H9 (cell line): ENCODE results near the gene TMCC1. TPM values are rescaled to one million over a fixed set of nuclear protein-coding genes. Genes with fewer than 3 reads are reported as not detected.
"Not testable (repeated sequence)": the region's sequence is repeated elsewhere in the genome, so short reads cannot be mapped to it uniquely, and the experiment has no call there.

ENCODE experiments used
- DNase-seq: peaks from one replicate; pipeline ENCODE4 v3.0.0-alpha.2; 2017
- H2AFZ ChIP-seq: one replicate; pipeline ENCODE4 v1.6.1; 2013; ENCODE audit warnings: mild to moderate bottlenecking, low read length, control low read depth, moderate library complexity
- H2AK5ac ChIP-seq: 2 replicates; pipeline ENCODE4 v1.6.1; 2013; ENCODE audit warnings: low read length, control low read depth, mixed read lengths; ENCODE audit not compliant: insufficient read length
- H2BK120ac ChIP-seq: one replicate; pipeline ENCODE4 v1.6.1; 2013; ENCODE audit warnings: low read depth, mild to moderate bottlenecking, low read length, control low read depth, inconsistent platforms; ENCODE audit not compliant: poor library complexity, severe bottlenecking
- H2BK12ac ChIP-seq: 2 replicates; pipeline ENCODE4 v1.6.1; 2013; ENCODE audit warnings: low read length, control low read depth, mixed read lengths, low read depth; ENCODE audit not compliant: insufficient read length
- H2BK15ac ChIP-seq: 2 replicates; pipeline ENCODE4 v1.6.1; 2013; ENCODE audit warnings: low read depth, low read length, control low read depth
- H2BK20ac ChIP-seq: one replicate; pipeline ENCODE4 v1.6.1; 2013; ENCODE audit warnings: low read depth, mild to moderate bottlenecking, low read length, control low read depth, inconsistent platforms; ENCODE audit not compliant: poor library complexity, severe bottlenecking
- H2BK5ac ChIP-seq: 2 replicates; pipeline ENCODE4 v1.6.1; 2013; ENCODE audit warnings: low read length, control low read depth, mixed read lengths; ENCODE audit not compliant: insufficient read length
- H3K14ac ChIP-seq: 2 replicates; pipeline ENCODE4 v1.6.1; 2013; ENCODE audit warnings: low read length, control low read depth; ENCODE audit not compliant: insufficient read depth
- H3K18ac ChIP-seq: 2 replicates; pipeline ENCODE4 v1.6.1; 2013; ENCODE audit warnings: low read depth, mild to moderate bottlenecking, mixed read lengths, low read length, control low read depth; ENCODE audit not compliant: insufficient read length
- H3K23ac ChIP-seq: 2 replicates; pipeline ENCODE4 v1.6.1; 2013; ENCODE audit warnings: low read length, control low read depth, mixed read lengths, low read depth; ENCODE audit not compliant: insufficient read length
- H3K23me2 ChIP-seq: 2 replicates; pipeline ENCODE4 v1.6.1; 2013; ENCODE audit warnings: low read depth, mild to moderate bottlenecking, mixed read lengths, low read length, control low read depth; ENCODE audit not compliant: insufficient read length, poor library complexity, severe bottlenecking
- H3K27ac ChIP-seq: 2 replicates; pipeline ENCODE4 v1.5.1; 2013; ENCODE audit warnings: low read length, control low read depth, mixed read lengths, low read depth; ENCODE audit not compliant: insufficient read length
- H3K27me3 ChIP-seq: 2 replicates; pipeline ENCODE4 v1.6.1; 2013; ENCODE audit warnings: low read length, control low read depth, inconsistent platforms; ENCODE audit not compliant: insufficient read depth
- H3K4ac ChIP-seq: 2 replicates; pipeline ENCODE4 v1.6.1; 2013; ENCODE audit warnings: low read depth, mild to moderate bottlenecking, control low read depth, inconsistent platforms, low read length, moderate library complexity
- H3K4me1 ChIP-seq: 2 replicates; pipeline ENCODE4 v1.6.1; 2013; ENCODE audit warnings: low read length, control low read depth, inconsistent platforms; ENCODE audit not compliant: insufficient read depth
- H3K4me2 ChIP-seq: 2 replicates; pipeline ENCODE4 v1.6.1; 2013; ENCODE audit warnings: low read length, control low read depth, mixed read lengths; ENCODE audit not compliant: insufficient read length, insufficient read depth
- H3K56ac ChIP-seq: 2 replicates; pipeline ENCODE4 v1.6.1; 2013; ENCODE audit warnings: low read depth, mild to moderate bottlenecking, mixed read lengths, low read length, control low read depth; ENCODE audit not compliant: insufficient read length
- H3K79me1 ChIP-seq: 2 replicates; pipeline ENCODE4 v1.6.1; 2013; ENCODE audit warnings: low read depth, mild to moderate bottlenecking, moderate library complexity, low read length, control low read depth, inconsistent platforms; ENCODE audit not compliant: insufficient read depth, poor library complexity, severe bottlenecking
- H3K79me2 ChIP-seq: 2 replicates; pipeline ENCODE4 v1.6.1; 2013; ENCODE audit warnings: low read length, control low read depth, inconsistent platforms; ENCODE audit not compliant: insufficient read depth
- H3K9ac ChIP-seq: 2 replicates; pipeline ENCODE4 v1.6.1; 2013; ENCODE audit warnings: low read length, control low read depth, mixed read lengths; ENCODE audit not compliant: insufficient read length; ENCODE audit errors: extremely low read depth
- H3K9me3 ChIP-seq: one replicate; pipeline ENCODE4 v1.6.1; 2013; ENCODE audit warnings: low read depth, low read length, inconsistent platforms; ENCODE audit not compliant: control insufficient read depth
- H3T11ph ChIP-seq: one replicate; pipeline ENCODE4 v1.6.1; 2013; ENCODE audit warnings: mild to moderate bottlenecking, low read length, control low read depth, inconsistent platforms
- H4K20me1 ChIP-seq: one replicate; pipeline ENCODE4 v1.6.1; 2013; ENCODE audit not compliant: control insufficient read depth, insufficient read length, insufficient read depth
- H4K5ac ChIP-seq: 2 replicates; pipeline ENCODE4 v1.6.1; 2013; ENCODE audit warnings: low read depth, mild to moderate bottlenecking, mixed read lengths, low read length, control low read depth; ENCODE audit not compliant: insufficient read length
- H4K8ac ChIP-seq: replicated peaks from 2 replicates; pipeline ENCODE4 v1.6.1; 2013; ENCODE audit warnings: low read length, control low read depth, mixed read lengths, low read depth; ENCODE audit not compliant: insufficient read length
- H4K91ac ChIP-seq: 2 replicates; pipeline ENCODE4 v1.6.1; 2013; ENCODE audit warnings: low read depth, mild to moderate bottlenecking, moderate library complexity, mixed read lengths, low read length, control low read depth; ENCODE audit not compliant: insufficient read length
- H3K27ac Mint-ChIP-seq, 3 experiments: 2 replicates in 2 of 3; 3 replicates in 1 of 3; pipeline ENCODE4 v1.8.0; 2020 to 2021; ENCODE audit warnings: mixed read lengths in 3 of 3, mild to moderate bottlenecking in 1 of 3, moderate library complexity in 1 of 3
- H3K27me3 Mint-ChIP-seq: 2 replicates; pipeline ENCODE4 v1.8.0; 2021; ENCODE audit warnings: low read depth, mild to moderate bottlenecking, moderate library complexity, mixed read lengths
- H3K36me3 Mint-ChIP-seq, 3 experiments: 2 replicates in 2 of 3; 3 replicates in 1 of 3; pipeline ENCODE4 v1.8.0; 2020 to 2021; ENCODE audit warnings: low read depth in 3 of 3, mixed read lengths in 3 of 3; ENCODE audit not compliant: insufficient read depth in 1 of 3
- H3K4me1 Mint-ChIP-seq, 2 experiments: 2 replicates each; pipeline ENCODE4 v1.8.0; 2020; ENCODE audit warnings: mixed read lengths in 2 of 2
- H3K4me3 Mint-ChIP-seq, 2 experiments: 2 replicates in 1 of 2; 3 replicates in 1 of 2; pipeline ENCODE4 v1.8.0; 2020 to 2021; ENCODE audit warnings: mild to moderate bottlenecking in 2 of 2, mixed read lengths in 2 of 2, moderate library complexity in 1 of 2
- H3K9me3 Mint-ChIP-seq, 2 experiments: 2 replicates in 1 of 2; 3 replicates in 1 of 2; pipeline ENCODE4 v1.8.0; 2020; ENCODE audit warnings: mild to moderate bottlenecking in 2 of 2, mixed read lengths in 2 of 2, moderate library complexity in 1 of 2
- WGBS: extraction: QIAGEN DNeasy Blood & Tissue Kit; methylation state at CpG from one replicate; pipeline ENCODE4 v1.1.7; 2013; ENCODE audit warnings: missing lambda C conversion rate, low lambda C conversion rate, mixed read lengths; ENCODE audit not compliant: insufficient read length; ENCODE audit errors: extremely low coverage; 5-methylcytosine and 5-hydroxymethylcytosine counted together
- total RNA-seq: library from RNA; stranded (reverse); gene quantifications from 2 replicates; pipeline ENCODE4 v1.2.1, GENCODE V29; 2021
- TF ChIP-seq, protein P1 (sequence below): fragments of 200-600 bp; sonication (generic); conservative IDR thresholded peaks from 3 replicates; pipeline ENCODE4 v1.8.0; 2021; ENCODE audit warnings: antibody characterized with exemption, mild to moderate bottlenecking

TMCC1 gene
- total RNA-seq, 1 experiment from 2014 or later: 24.4 TPM

DNA sequence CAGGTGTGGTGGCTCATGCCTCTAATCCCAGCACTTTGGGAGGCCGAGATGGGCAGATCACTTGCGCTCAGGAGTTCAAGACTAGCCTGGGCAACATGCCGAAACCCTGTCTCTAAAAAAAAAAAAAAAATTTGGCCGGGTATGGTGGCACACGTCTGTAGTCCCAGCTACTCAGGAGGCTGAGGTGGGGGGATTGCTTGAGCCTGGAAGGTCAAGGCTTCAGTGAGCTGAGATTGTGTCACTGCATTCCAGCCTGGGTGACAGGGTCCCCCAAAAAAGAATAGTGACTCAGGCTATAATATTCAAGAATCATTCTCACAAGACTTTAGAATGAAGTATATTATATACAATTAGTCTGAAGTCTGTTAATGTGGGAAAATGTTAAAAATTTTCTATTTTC lies 216.5 kb downstream of the TMCC1 start:
- H3K27ac ChIP-seq: no peak overlapping the region
- no CpG with 5 or more reads among the region's 5 CpGs for WGBS
- no peak overlapping the region for H4K91ac ChIP-seq
- H3K14ac ChIP-seq: no peak overlapping the region
- no peak overlapping the region for H3K18ac ChIP-seq
- H2BK120ac ChIP-seq: no peak overlapping the region
- no peak overlapping the region for H3T11ph ChIP-seq
- Mint-ChIP-seq H3K36me3 (peaks cover 0 to 2% (median 0%) of the 10 kb centered on the region in 3 experiments; a peak in 1 of 7 replicates), H3K4me3 (no peak overlapping the region), H3K27ac (no peak overlapping the region), H3K4me1 (peaks cover 5 to 13% of the 10 kb centered on the region in 2 experiments; a peak in 3 of 4 replicates), H3K9me3 (no peaks in the 10 kb centered on the region), H3K27me3 (no peaks in the 10 kb centered on the region)
- H2BK5ac ChIP-seq: no peak overlapping the region
- no peaks in the 10 kb centered on the region for H4K20me1 ChIP-seq
- no peak overlapping the region for H2BK20ac ChIP-seq
- no peaks in the 10 kb centered on the region for H3K79me2 ChIP-seq
- H3K9me3 ChIP-seq: no peaks in the 10 kb centered on the region
- H2AK5ac ChIP-seq: no peak overlapping the region
- TF ChIP-seq, protein P1, sequence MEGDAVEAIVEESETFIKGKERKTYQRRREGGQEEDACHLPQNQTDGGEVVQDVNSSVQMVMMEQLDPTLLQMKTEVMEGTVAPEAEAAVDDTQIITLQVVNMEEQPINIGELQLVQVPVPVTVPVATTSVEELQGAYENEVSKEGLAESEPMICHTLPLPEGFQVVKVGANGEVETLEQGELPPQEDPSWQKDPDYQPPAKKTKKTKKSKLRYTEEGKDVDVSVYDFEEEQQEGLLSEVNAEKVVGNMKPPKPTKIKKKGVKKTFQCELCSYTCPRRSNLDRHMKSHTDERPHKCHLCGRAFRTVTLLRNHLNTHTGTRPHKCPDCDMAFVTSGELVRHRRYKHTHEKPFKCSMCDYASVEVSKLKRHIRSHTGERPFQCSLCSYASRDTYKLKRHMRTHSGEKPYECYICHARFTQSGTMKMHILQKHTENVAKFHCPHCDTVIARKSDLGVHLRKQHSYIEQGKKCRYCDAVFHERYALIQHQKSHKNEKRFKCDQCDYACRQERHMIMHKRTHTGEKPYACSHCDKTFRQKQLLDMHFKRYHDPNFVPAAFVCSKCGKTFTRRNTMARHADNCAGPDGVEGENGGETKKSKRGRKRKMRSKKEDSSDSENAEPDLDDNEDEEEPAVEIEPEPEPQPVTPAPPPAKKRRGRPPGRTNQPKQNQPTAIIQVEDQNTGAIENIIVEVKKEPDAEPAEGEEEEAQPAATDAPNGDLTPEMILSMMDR: no peak
- H3K9ac ChIP-seq: no peak overlapping the region
- H3K27me3 ChIP-seq: no peaks in the 10 kb centered on the region
- H3K23ac ChIP-seq: no peak overlapping the region
- DNase-seq: no peak
- no peak overlapping the region for H2BK15ac ChIP-seq
- no peak overlapping the region for H4K5ac ChIP-seq
- H3K23me2 ChIP-seq: no peaks in the 10 kb centered on the region
- no peaks in the 10 kb centered on the region for H3K79me1 ChIP-seq
- H3K56ac ChIP-seq: no peak overlapping the region
- no peak overlapping the region for H3K4me2 ChIP-seq
- no peak overlapping the region for H2BK12ac ChIP-seq
- H3K4me1 ChIP-seq: no peaks in the 10 kb centered on the region
- H4K8ac ChIP-seq: no peak overlapping the region
- H2AFZ ChIP-seq: no peak overlapping the region
- no peak overlapping the region for H3K4ac ChIP-seq

DNA sequence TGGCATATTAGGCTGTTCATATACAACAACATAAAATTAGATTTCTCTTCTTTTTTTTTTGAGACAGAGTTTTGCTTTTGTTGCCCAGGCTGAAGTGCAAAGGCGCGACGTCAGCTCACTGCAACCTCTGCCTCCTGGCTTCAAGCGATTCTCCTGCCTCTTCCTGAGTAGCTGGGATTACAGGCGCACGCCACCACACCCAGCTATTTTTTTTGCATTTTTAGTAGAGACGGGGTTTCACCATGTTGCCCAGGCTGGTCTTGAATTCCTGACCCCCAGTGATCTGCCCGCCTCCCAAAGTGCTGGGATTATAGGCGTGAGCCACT lies 218.8 kb downstream of the TMCC1 start:
- WGBS: no CpG with 5 or more reads among the region's 9 CpGs
- H3K4me2 ChIP-seq: not testable (repeated sequence)

More for the DNA sequence above, 218.8 kb downstream of the TMCC1 start:
- Mint-ChIP-seq H3K36me3 (peaks cover 10 to 16% (median 15%) of the 10 kb centered on the region in 3 experiments; a peak in 6 of 7 replicates), H3K4me1 (peaks cover 5 to 17% of the 10 kb centered on the region in 2 experiments; a peak in 3 of 4 replicates)
- not testable (repeated sequence) for H4K91ac ChIP-seq, H3K4ac ChIP-seq, H3K4me1 ChIP-seq, H3K27me3 Mint-ChIP-seq, H3K27ac ChIP-seq, H3K27me3 ChIP-seq, H3K4me3 Mint-ChIP-seq, H3K23ac ChIP-seq, H3K23me2 ChIP-seq, H4K5ac ChIP-seq, H3K79me2 ChIP-seq, H3K79me1 ChIP-seq, H2AFZ ChIP-seq, DNase-seq, H2BK20ac ChIP-seq, H3K18ac ChIP-seq, H3K9me3 ChIP-seq, H3K27ac Mint-ChIP-seq, H3K14ac ChIP-seq, H4K8ac ChIP-seq, H2BK5ac ChIP-seq, H2BK12ac ChIP-seq, H2AK5ac ChIP-seq, H4K20me1 ChIP-seq, H2BK15ac ChIP-seq, H3K56ac ChIP-seq, H2BK120ac ChIP-seq, H3K9me3 Mint-ChIP-seq, H3T11ph ChIP-seq, H3K9ac ChIP-seq
